HG02852 (cell line): ENCODE results near the gene ZP1.

Experiments used
- ATAC-seq: cut with Tn5 transposase; IDR thresholded peaks from one replicate; pipeline ENCODE4 v1.9.1; 2021; ENCODE audit warnings: mild to moderate bottlenecking, moderate library complexity; ENCODE audit not compliant: unreplicated experiment

ZP1 gene

DNA sequence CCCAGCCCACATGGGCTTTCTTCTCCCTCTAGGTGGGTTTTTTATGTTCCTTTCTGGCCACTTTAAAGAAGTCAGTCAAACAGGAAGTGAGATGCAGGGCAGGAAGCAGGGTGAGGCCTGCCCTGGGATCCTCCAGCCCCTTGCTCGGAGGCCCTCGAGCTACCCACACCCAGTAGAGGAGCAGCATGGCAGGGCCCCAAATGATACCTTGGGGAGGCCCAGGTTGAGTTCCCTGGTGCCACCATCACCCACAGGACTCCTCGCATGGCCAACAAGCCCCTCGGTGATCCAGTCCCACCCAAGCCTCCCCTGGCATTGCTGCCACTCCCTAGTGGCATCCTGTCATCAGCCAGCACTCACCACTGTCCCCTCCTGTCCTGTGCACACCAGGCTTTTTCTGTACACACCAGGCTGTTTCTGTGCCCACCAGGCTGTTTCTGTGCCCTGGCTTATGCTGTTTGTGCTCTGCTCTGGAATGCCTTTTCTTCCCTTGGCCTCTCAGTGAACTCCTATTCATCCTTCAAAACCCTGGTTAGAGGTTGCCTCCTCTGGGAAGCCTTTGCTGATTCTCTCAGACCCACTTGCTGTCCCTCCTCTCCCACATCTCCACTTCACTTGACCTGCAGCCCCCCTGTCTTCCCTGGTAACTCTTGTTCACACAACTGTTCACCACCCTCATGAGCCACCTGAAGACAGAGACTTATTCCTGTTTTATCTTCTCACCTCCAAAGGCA is 8.4 kb upstream of the ZP1 start:
- ATAC-seq = no peak

DNA sequence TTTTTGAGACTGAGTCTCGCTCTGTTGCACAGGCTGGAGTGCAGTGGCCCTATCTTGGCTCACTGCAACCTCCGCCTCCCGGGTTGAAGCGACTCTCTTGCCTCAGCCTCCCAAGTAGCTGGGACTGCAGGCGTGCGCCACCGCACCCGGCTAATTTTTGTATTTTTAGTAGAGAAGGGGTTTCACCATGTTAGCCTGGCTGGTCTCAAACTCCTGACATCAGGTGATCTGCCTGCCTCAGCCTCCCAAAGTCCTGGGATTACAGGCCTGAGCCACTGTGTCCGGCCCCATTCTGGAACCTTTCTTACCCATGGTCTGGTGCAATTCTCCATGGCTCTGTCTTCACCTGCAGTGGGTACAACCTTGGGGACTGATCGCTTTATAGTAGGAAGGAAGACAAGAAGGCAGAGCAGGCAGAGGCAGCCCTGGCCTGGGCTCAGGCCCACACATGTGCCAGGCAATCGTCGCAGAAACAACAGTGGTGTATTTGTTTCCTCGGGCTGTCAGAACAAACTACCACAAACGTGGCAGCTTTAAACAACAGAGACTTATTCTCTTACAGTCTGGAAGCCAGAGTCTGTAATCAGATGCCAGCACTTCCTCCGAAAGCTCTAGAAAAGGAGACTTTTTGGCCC is 7.6 kb upstream of the ZP1 start:
- no peak for ATAC-seq

DNA sequence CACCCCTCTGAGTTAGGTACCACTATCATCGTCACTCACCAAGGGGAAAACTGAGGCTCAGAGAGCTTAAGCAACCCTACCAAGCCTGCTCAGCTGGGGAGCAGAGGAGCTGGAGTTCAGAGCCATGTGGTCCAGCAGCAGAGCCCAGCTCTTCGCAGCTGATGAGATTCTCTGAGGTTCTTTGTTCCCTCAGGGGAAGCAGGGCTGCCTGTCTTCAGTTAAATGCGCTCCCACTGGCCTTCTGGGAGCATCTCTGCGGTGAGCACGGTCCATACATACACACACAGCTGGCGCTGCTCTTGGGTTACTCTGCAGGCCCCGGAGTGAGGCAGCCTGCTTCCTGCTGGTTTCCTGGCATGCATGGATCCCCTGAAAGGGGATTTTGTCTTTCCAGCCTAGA is 6.4 kb upstream of the ZP1 start:
- ATAC-seq = no peak

DNA sequence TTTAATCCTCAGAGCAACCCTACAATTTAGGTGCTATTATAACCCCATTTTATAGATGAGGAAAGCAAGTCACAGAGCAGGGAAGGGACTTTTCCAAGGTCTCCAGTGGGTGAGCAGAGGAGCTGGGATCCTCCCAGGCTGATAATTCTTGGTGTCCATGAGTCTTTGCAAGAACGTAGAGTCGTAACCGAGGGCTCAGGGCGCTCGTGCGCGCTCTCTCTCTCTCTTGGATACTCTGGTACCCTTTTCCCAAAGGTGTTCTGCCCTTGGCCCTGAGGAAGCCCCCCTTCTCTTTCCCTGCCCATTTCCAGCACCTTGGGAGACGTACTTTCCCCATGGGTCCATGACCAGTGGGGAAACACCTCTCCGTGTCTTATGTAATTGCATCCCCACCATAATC is 5.2 kb upstream of the ZP1 start:
- ATAC-seq = no peak

DNA sequence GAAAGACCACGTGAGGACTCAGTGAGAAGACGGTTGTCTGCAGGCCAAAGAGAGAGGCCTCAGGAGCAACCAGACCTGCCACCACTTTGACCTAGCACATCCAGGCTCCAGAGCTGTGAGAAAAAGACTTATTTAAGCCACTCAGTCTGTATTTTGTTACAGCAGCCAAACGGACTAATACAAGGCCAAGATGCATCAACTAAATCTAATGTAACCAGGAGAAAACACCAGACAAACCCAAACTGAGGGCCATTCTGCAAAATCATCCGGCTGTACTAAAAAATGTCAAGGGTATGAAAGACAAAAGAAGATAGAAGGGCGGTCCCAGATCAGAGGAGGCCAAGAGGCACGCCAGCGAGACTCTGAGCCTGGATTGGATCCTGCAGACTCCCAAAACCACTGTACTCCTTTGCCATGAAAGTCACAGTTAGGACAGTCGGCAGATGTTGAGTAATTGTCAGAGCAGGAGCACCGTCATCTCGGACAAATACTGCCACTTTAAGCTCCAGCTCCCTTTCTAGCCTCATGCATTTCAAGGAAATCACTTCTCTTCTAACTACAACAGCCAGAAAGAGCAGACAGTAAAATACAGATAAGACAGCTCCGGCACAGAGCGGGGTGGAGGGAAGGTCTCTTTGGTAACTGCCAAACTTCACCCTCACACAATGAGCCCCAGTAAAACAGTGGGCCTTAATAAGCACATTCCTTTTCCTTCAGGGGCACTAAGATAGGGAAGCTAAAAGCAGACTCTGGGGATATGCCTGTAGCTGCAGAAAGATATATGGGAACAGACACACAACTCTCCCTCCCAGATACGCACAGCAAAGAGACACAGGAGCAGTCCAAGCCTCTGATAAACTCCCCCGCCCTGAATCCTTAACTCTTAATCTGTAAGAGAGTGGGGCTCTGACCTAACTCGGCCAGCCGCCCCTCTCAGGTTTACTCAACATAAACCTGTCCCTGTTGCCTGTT is 3.5 kb upstream of the ZP1 start:
- no peak for ATAC-seq

DNA sequence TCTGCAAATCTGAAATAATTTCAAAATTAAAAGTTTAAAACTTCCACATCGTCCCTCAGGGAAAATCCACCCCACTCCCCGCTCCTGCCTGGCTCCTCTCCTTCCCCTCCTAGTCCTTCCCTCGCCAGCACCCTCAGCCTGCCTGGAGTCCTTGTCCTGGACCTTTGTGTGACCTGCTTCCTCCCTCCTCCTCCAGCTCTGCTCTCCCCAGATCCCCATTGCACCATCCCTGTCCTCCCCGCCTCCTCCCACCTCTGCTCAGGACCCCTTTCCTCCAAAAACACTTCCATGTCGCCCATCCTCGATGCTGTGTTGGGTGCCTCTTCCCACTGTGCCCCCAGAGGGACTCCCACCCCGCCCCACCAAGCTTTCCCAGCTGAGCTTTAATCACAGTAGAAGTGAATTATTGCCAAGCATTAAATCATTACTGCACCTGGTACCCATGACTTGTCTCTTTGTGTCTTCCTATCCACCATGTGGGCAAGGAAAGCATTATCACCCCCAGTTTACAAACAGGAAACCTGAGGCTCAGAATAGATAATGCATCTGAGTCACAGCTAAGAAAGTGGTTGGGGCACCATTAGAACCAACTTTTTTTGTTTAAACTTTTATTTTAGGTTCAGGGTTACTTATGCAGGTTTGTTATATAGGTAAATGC is 2.4 kb upstream of the ZP1 start:
- no peak for ATAC-seq

DNA sequence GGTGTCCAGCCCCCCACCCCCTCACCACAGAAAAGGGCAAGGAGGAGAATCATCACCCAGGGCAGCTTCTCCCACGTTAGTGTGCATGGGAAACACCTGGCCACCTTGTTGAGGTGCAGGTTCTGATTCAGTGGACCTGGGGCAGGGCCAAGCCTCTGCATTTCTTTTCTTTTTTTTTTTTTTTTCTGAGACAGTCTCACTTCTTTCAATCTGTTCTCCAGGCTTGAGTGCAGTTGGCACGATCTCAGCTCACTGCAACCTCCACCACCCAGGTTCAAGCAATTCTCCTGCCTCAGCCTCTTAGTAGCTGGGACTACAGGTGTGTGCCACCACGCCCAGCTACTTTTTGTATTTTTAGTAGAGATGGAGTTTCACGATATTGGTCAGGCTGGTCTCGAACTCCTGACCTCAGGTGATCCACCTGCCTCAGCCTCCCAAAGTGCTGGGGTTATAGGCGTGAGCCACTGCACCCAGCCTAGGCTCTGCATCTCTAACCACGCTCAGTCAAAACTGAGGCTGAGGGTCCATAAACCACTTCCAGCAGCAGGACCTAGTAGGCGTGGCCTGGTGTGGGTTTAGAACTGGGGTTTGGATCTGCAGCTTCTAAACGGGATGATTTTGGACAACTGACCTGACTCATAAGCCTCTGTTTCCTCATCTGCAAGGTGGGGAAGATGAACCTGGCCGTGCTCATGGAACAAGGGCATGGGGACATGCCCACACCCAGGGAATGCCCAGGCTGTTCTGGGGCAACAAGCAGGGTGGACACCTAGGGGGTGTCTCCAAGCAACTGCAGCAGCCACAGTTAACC is 734 bp downstream of the ZP1 start:
- no peak for ATAC-seq

DNA sequence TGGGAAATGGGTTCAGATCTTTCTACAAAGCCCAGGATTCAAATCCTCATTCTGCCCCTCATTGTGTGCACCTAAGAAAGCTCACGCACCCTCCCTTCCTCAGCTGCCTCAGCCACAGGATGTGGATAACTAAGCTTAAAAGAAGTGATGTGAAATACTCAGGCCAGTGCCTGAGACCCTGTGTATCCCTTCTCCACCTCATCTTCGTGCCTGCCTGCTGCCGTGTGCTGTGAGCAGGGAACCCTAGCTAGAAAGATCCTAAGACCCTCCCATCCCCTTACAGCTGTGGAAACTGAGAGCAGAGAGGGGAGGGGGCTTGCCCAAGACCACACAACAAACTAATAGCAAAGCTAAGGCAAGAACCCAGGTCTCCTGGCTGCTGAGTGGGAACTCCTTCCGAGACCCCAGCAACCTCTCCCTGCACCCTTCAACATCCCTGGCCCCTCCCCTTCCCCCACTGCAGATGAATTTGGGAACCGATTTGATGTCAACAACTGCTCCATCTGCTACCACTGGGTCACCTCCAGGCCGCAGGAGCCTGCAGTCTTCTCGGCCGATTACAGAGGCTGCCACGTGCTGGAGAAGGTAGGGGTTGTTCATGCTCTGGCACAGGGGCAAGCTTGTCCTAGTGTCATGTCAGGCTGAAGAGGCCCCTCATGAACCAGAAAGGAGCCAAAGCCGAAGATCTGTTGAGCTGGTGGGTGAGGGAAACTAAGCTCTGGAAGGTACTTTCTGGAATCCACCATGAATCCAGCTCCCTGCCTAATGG is 1.5 kb downstream of the ZP1 start:
- no peak for ATAC-seq

DNA sequence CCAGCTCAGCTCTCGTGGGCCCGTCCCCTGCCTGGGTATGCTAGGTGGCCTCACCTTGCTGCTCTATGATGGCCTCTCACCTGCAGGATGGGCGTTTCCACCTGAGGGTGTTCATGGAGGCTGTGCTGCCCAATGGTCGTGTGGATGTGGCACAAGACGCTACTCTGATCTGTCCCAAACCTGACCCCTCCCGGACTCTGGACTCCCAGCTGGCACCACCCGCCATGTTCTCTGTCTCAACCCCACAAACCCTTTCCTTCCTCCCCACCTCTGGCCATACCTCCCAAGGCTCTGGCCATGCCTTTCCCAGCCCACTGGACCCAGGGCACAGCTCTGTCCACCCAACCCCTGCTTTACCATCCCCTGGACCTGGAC is 2.1 kb downstream of the ZP1 start:
- no peak for ATAC-seq

DNA sequence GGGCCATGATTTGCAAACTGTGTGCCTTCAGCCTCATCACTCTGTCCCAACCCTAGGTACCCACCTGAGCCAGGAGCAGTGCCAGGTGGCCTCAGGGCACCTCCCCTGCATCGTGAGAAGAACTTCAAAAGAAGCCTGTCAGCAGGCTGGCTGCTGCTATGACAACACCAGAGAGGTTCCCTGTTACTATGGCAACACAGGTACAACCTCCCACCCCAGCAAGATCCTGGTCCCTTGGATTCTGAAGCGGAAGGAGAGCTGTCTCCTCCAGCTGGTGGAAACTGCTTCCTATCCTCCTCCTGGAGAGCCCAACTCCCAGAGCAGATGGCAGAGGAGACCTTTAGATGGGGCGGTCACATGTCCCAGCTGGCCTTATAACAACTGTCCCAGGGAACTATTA is 2.9 kb downstream of the ZP1 start:
- no peak for ATAC-seq

DNA sequence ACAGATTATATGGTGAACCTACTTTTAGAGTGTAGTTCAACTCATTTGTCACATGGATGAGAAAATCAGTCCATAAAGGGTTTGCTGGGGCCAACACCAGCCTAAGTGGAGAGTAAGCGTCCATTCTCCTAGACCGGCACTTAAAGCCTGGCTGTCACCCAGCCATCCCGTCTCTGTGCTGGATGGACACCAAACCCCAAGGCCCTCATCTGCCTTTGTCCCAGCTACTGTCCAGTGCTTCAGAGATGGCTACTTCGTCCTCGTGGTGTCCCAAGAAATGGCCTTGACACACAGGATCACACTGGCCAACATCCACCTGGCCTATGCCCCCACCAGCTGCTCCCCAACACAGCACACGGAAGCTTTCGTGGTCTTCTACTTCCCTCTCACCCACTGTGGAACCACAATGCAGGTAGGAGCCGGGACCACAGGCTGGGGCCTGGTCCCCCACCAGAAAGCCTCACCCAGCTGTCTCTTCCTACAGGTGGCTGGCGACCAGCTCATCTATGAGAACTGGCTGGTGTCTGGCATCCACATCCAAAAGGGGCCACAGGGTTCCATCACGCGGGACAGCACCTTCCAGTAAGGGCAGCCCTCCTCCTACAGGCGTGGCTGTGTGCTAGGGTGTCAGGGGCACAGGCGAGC is 3.5 kb downstream of the ZP1 start:
- ATAC-seq = no peak

DNA sequence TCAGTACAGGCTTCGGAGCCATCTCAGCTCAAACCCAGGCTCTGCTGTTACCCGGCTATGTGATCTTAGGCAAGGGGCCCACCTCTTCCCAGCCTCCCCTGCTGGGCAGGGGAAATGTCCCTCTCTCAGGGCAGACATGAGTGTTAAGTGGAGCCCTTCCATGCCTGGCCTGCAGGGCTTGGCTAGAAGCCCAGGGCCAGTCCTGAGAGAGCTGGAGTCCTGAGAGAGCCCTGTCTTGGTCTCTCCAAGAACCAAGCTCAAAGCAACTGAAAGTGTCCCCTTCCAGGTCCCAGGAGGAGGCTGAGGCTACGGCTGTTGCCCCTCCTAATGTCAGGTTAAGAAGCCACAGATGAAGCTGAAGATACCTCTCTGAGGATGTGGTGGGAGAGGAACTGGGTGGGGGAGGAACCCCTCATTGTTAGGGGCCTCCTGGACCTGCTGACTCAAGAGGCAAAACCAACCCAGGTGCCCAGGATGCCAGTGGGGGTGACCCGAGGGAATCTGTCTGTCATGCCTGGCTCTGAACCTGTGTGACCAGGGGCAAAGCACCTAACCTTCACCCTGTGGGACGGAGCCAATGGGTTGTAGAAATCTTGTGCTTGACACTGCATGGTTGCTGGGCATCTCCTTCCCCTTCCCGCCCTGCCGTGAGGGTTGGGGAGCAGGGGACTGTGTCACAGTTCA is 4.2 kb downstream of the ZP1 start:
- no peak for ATAC-seq

DNA sequence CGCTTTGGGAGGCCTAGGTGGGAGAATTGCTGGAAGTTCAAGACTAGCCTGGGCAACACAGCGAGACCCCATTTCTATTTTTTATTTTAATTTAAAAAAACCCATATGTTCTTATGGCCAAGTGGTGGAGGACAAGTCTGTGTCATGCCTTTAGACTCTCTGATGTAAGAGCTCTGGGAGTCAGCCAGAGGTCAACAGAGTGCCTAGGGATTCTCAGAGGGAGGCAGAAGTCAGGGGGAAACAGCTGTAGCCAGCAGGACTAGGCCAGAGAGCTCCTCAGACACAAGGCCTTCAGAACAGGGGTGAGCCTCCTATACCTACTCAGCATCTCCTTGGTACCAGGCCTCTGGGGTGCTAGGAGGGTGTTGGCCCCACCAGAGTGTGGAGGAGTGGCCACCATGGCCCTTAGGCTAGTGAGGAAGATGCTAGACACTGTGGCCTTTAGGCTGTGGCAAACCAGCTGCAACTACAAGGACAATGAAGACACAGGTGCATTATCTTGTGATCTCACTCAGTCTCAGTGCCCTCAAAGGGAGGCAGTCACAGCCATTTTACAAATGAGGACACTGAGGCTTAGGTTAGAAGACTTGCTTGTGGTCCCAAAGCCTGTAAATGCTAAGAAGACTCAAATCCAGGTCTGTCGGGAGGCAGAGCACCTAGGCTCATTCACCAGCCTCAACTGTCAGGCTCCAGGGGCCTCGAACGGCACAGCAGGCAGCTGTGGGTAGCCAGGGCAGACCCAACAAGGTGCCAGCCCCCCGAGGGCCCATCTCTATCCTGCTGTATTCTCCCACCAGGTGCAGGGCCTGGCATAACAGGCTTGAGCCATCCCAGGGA is 5.0 kb downstream of the ZP1 start:
- no peak for ATAC-seq

DNA sequence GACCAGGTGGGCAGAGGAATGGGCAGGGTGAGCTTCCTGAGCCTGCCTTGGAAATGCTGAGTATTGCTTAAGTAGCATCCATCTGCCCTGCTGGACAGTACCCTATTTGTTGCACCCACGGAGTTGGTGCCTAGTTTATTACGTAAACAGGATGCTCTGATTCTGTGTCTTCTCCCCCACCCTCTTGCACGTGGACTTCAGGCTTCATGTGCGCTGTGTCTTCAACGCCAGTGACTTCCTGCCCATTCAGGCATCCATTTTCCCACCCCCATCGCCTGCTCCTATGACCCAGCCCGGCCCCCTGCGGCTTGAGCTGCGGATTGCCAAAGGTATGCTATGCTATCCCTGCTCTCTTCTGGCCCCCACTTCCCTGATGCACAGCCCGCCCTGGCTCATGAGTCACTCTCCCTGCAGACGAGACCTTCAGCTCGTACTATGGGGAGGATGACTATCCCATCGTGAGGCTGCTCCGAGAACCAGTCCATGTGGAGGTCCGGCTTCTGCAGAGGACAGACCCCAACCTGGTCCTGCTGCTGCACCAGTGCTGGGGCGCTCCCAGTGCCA is 5.7 kb downstream of the ZP1 start:
- no peak for ATAC-seq

DNA sequence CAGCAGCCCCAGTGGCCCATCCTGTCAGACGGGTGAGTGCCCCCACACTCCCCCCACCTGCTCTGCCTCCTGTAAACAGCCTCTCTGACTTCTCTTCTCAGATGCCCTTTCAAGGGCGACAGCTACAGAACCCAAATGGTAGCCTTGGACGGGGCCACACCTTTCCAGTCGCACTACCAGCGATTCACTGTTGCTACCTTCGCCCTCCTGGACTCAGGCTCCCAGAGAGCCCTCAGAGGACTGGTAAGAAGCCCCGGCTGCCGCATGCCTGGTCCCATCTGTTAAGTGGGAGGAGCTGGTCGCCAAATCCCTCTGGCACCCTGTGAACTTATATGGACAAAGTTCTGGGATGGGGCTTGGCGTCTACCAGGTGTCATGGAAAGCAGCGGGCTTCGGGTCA is 6.2 kb downstream of the ZP1 start:
- ATAC-seq = no peak

DNA sequence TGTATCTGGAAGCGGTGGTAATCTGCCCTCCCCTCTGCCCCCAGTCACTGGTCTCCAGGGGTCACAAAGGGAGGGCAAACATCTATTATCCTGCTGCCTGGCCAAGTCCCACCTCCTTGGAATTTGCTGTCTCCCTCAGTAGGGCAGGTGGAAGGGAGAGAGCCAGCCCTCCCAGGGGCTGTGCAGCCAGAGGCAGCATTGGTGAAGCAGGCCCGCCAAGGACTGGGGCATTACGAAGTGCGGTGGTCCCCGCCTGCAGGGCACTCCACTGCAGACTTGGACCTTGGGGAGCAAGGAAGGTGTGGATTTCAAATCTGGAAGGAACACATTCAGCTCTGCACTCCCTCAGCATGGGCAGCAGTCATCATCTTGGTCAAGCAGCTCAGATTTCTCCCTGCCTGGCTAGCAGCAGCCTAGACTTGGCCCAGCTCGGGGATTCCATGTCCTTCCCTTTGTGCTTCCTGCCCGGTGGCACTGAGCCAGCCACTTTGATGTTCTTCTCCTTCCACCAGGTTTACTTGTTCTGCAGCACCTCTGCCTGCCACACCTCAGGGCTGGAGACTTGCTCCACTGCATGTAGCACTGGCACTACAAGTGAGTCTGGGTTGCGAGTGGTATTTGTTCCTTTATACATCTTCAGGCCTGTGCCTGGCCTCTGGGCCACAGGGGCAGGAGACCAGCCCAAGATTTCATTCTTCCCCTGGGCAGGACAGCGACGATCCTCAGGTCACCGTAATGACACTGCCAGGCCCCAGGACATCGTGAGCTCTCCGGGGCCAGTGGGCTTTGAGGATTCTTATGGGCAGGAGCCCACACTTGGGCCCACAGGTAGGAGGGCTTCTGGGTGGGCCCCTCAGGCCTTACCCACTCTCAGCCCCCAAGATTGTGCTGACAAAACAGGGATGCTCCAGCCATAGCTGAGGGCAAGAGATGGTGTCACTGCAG is 7.4 kb downstream of the ZP1 start:
- ATAC-seq = no peak
